Fibroblast of mammary gland (primary cell): ENCODE measurements around the gene PUM2.
"Not testable (repeated sequence)": the region's sequence is repeated elsewhere in the genome, so short reads cannot be mapped to it uniquely, and the experiment has no call there.

Experiments used
- DNase-seq: peaks from one replicate; pipeline ENCODE4 v3.0.0-alpha.2; 2010; ENCODE audit warnings: low read depth
- H3K4me3 ChIP-seq: 2 replicates; pipeline ENCODE4 v1.5.1; 2011; ENCODE audit warnings: low read depth, mild to moderate bottlenecking, low read length, moderate library complexity; ENCODE audit not compliant: control insufficient read depth
- TF ChIP-seq, protein P1 (sequence below): conservative IDR thresholded peaks from 2 replicates; pipeline ENCODE4 v1.5.1; 2011; ENCODE audit warnings: low read depth, low read length, inconsistent platforms; ENCODE audit not compliant: control insufficient read depth, insufficient read depth

PUM2 gene

DNA sequence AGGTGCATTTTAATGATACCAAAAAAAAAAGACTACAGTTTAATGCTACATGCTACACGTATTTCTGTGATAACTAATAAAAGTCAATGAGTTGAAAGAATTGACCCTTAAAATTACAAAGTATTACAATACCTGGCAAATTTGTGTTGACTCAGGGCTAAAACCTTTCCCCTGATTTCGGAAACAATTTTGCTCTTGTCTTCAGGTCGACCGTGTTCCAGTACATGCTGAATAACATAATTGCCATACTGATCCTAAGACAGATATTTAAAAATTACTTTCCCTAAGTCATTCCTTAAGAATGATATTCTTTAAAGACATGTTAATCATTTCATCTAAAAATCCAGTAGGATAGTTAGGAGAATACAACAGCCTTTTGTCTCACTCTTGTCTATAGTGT lies 95.9 kb downstream of the PUM2 start:
- no peak overlapping the region for H3K4me3 ChIP-seq
- TF ChIP-seq, protein P1, sequence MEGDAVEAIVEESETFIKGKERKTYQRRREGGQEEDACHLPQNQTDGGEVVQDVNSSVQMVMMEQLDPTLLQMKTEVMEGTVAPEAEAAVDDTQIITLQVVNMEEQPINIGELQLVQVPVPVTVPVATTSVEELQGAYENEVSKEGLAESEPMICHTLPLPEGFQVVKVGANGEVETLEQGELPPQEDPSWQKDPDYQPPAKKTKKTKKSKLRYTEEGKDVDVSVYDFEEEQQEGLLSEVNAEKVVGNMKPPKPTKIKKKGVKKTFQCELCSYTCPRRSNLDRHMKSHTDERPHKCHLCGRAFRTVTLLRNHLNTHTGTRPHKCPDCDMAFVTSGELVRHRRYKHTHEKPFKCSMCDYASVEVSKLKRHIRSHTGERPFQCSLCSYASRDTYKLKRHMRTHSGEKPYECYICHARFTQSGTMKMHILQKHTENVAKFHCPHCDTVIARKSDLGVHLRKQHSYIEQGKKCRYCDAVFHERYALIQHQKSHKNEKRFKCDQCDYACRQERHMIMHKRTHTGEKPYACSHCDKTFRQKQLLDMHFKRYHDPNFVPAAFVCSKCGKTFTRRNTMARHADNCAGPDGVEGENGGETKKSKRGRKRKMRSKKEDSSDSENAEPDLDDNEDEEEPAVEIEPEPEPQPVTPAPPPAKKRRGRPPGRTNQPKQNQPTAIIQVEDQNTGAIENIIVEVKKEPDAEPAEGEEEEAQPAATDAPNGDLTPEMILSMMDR: no peak
- DNase-seq: no peak

DNA sequence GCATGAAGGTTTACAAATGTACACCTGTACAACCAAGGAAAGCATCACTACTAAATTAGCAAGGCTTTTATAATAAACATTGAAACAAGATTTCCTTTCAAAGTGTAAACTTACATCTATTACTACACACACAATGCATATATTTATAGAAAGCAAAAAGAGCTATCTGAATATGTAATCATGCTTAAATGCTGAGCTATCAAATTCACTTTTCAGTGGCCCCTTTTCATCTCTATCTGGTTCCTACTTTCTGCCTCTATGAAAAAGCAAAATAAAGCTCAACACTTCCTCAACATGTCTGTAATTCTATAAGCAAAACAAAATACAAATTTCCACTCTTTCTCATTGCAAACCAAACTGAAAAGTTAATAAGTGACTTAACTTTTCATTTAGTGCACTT lies 100.2 kb downstream of the PUM2 start:
- TF ChIP-seq, protein P1: no peak
- DNase-seq: no peak
- no peak overlapping the region for H3K4me3 ChIP-seq

DNA sequence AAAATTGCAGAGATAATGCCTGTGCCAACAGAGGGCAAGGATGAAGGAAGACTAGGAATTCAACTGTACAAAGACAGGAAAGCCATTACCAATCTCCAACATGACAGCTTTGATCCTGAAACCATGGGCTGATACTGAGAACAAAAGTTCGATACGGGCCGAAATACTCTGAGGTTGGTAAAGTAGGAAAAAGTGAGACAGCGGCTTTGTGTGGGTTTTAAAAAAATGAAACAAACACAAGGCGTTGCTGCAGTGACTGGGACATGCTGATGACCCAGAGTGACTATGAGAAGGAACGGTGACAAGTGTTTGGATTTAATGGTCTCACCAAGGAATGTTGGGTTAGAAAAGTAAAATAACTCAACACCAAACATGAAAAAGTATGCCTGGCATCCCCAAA lies 101.5 kb downstream of the PUM2 start:
- DNase-seq: no peak
- no peak overlapping the region for H3K4me3 ChIP-seq
- TF ChIP-seq, protein P1: no peak

DNA sequence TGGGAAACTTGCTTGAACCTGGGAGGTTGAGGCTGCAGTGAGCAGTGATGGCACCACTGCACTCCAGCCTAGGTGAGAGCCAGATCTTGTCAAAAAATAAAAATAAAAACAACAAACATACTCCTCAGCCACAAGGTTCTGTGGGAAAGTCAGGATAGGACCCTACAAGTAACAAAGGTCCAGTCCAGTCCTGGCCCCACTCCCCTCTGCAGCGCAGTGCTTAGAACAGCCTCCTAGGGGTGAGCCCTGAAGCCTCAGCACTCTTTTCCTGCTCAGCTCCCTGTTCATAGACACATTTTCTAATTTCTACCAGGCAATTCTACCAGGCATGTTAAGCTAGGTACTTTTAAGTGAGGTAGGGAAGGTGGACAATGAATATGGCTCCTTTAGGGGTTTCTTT lies 103.6 kb downstream of the PUM2 start:
- TF ChIP-seq, protein P1: no peak
- no peak for DNase-seq
- no peak overlapping the region for H3K4me3 ChIP-seq

DNA sequence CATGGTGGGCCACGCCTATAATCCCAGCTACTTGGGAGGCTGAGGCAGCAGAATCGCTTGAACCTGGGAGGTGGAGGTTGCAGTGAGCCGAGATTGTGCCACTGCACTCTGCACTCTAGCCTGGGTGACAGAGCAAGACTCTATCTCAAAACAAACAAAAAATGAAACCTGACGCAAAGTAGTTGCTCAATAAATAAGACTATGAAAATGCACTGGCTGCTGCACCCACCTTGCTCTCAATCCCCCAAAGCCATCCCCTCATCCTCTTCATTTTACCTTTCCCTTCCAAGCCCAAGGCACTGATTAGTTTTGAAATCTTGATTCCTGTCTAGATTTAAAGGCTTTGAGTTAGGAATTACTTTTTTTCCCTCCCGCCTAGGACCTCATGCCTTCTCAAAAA lies 107.0 kb downstream of the PUM2 start:
- not testable (repeated sequence) for H3K4me3 ChIP-seq, DNase-seq

DNA sequence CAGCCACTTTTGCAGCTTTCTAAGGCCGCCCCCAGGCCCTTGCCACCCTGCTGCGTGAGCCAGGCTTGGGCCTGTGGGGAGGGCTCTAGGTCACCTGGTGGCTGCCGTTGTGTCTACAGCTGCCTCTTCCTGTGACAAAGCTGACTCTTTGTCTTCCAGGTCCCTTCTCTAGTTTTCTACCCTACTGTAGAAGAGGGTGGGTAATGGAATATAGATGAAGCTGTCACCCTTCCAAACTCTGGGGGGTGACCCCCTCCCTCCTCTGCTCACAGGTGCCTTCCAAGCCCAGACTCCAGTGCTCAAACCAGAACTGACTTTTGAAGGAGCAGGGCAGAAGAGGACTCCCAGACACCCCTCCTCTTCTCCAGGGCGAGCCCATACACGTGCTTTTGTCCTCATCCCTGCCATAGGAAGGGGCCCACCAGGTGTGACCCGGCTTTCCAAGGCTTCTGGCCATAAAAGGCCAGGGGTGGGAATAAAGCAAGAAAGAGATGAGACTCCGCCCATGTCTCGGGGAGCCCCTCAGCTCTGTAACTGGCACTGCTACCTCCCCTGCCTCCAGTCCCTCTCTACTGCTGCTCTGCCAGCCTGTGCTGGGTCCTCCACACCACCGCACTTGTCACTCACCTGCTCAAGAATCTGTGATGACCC lies 107.8 kb downstream of the PUM2 start:
- TF ChIP-seq, protein P1: no peak
- no peak overlapping the region for H3K4me3 ChIP-seq
- DNase-seq: no peak

DNA sequence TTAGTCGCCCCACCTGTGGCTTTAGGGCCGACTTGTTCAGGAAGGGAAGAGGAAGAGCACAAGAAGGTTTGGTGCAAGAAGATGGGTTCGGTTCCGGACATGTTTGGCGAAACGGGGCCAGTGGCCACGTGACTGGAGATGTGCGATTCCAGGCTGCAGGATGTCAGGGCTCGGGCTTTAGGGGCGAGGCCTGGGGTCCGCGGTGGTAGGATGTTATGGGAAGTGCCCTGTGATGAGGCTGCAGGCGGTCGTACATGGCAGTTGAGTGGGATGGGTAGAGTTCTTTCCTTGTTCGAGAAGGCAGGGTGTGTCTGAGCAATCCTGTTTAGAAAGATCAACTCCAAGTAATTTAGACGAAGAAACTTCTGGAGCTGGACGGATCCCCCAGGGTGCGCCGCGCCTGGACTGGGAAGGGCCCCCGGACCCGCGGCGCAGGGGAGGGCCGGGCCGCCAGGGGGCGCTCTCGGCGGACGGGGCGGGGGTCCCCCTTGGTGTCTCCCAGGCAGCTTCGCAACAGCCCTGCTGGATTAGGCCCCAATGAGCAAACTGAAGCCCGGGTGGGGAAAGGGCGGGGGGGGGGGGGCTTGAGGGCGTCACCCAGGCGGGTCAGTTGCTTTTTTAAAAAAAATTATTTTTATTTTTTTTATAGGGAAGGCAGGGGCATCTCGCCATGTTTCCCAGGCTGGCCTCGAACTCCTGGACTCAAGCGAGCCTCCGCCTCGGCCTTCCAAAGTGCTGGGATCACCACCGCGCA lies 108.5 kb downstream of the PUM2 start:
- H3K4me3 ChIP-seq: no peak overlapping the region
- no peak for DNase-seq
- TF ChIP-seq, protein P1: no peak

DNA sequence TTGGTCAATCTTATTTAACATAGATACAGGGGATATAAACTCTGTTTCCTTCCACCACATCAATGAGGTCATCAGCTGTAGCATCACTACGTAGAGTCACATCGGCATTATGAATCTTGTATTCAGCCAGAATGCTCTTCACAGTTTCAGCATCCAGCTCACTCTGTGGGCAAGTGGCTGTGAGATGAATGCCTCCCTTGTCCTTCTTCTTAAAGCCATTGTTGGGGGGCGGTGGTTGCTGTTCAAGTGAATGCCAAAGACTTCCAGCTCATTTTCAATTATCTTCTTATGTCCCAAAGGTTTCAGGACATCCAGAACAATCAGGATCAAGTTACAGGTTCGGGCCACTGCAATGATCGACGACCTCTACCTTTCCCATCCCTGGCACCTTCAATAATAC lies 110.4 kb downstream of the PUM2 start:
- not testable (repeated sequence) for DNase-seq, H3K4me3 ChIP-seq
